Gastrocnemius medialis (tissue), 4 donors: ENCODE data around the gene KIF18A.

Experiments
- POLR2A ChIP-seq, 2 donors: fragments of 450-650 bp; IDR thresholded peaks; one replicate each; pipeline ENCODE4 v1.6.1; 2017; ENCODE audit warnings: antibody characterized with exemption in 2 of 2, mild to moderate bottlenecking in 2 of 2, moderate library complexity in 2 of 2
- TF ChIP-seq, protein P1 (sequence below), 5 experiments: fragments of 450-650 bp in 3 of 5; fragments of 200-600 bp in 2 of 5; sonication (generic) in 2 of 5; IDR thresholded peaks in 4 of 5; conservative IDR thresholded peaks in 1 of 5; 1 replicate in 4 of 5; 2 replicates in 1 of 5; pipeline ENCODE4 v1.5.1; 2016 to 2019; ENCODE audit warnings: antibody characterized with exemption in 5 of 5, mild to moderate bottlenecking in 3 of 5, moderate library complexity in 3 of 5

DNA sequence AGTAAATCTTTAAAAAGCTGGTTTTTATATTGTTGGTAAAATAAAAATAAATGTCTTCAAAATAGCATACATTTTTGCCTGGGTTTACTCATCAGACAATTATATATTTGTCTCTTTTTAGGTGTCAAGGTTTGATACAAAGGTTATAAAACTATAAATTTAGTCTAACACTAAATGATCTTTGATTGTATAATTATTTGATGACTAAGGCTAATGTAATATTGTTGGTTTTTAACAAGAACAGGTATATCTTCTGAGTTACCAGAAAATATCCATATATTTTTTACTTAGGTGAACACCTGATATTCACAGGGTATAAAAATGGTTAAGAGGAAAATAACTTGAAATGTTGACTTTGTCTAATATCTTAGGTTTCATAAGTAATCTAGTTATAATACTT lies 104.3 kb downstream of the KIF18A start:
- TF ChIP-seq, protein P1, sequence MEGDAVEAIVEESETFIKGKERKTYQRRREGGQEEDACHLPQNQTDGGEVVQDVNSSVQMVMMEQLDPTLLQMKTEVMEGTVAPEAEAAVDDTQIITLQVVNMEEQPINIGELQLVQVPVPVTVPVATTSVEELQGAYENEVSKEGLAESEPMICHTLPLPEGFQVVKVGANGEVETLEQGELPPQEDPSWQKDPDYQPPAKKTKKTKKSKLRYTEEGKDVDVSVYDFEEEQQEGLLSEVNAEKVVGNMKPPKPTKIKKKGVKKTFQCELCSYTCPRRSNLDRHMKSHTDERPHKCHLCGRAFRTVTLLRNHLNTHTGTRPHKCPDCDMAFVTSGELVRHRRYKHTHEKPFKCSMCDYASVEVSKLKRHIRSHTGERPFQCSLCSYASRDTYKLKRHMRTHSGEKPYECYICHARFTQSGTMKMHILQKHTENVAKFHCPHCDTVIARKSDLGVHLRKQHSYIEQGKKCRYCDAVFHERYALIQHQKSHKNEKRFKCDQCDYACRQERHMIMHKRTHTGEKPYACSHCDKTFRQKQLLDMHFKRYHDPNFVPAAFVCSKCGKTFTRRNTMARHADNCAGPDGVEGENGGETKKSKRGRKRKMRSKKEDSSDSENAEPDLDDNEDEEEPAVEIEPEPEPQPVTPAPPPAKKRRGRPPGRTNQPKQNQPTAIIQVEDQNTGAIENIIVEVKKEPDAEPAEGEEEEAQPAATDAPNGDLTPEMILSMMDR (IDR thresholded peaks at IDR 0.05 in 4 of 5, conservative IDR thresholded peaks at IDR 0.05 in 1 of 5), result no peak
- TF ChIP-seq POLR2A (IDR thresholded peaks at IDR 0.05), result no peak
